ENCODE data around the gene TECTA.

The TECTA gene

GRCh38 chr11:121180183-121180582 is 79.1 kb downstream of the TECTA start:
- DNase-seq, result no peak

- DNase-seq, result no peak
These were observed 87.7 kb downstream of the TECTA start for GRCh38 chr11:121188776-121189175.

- DNase-seq, result no peak
These were observed 90.8 kb downstream of the TECTA start for GRCh38 chr11:121191818-121192217.

GRCh38 chr11:121194731-121195596 is 93.9 kb downstream of the TECTA start:
- peak; percentile 34 for DNase-seq

- DNase-seq, result no peak
These were observed 97.4 kb downstream of the TECTA start for GRCh38 chr11:121198491-121198890.

GRCh38 chr11:121199516-121199915 is 98.5 kb downstream of the TECTA start:
- no peak for DNase-seq

- DNase-seq, result no peak
These were observed 105.8 kb downstream of the TECTA start for GRCh38 chr11:121206810-121207209.

- DNase-seq, result no peak
These were observed 106.6 kb downstream of the TECTA start for GRCh38 chr11:121207485-121208115.

GRCh38 chr11:121210445-121211080 is 109.5 kb downstream of the TECTA start:
- DNase-seq, result no peak

GRCh38 chr11:121211626-121212025 is 110.6 kb downstream of the TECTA start:
- DNase-seq, result no peak

GRCh38 chr11:121212536-121213361 is 111.7 kb downstream of the TECTA start:
- no peak for DNase-seq

- no peak for DNase-seq
These were observed 112.4 kb downstream of the TECTA start for GRCh38 chr11:121213362-121213893.

- DNase-seq, result no peak
These were observed 113.8 kb downstream of the TECTA start for GRCh38 chr11:121214861-121215260.

GRCh38 chr11:121221496-121222200 is 120.6 kb downstream of the TECTA start:
- no peak for DNase-seq

GRCh38 chr11:121223161-121223560 is 122.1 kb downstream of the TECTA start:
- no peak for DNase-seq

GRCh38 chr11:121225382-121225781 is 124.3 kb downstream of the TECTA start:
- no peak for DNase-seq

- DNase-seq, result no peak
These were observed 125.6 kb downstream of the TECTA start for GRCh38 chr11:121226415-121227263.

- DNase-seq, result no peak
These were observed 127.8 kb downstream of the TECTA start for GRCh38 chr11:121228851-121229250.

GRCh38 chr11:121229495-121230215 is 128.6 kb downstream of the TECTA start:
- no peak for DNase-seq

- no peak for DNase-seq
These were observed 130.7 kb downstream of the TECTA start for GRCh38 chr11:121231576-121232278.
